BJ (cell line): ENCODE measurements around the gene DGAT2. TPM values are rescaled to one million over a fixed set of nuclear protein-coding genes. Genes with fewer than 3 reads are reported as not detected.

Experiments
- CTCF ChIA-PET: fragments of 350-600 bp; formaldehyde crosslinking; extraction: SDS; loops from one replicate; lab custom pipeline; 2021; ENCODE audit warnings: antibody characterized with exemption, inconsistent platforms; lab: Yijun Ruan, JAX
- POLR2A ChIA-PET: fragments of 300-600 bp; sonication (Branson Sonifier 250); formaldehyde crosslinking; extraction: SDS; loops from one replicate; lab custom pipeline; 2021; ENCODE audit warnings: antibody characterized with exemption; lab: Charles Lee
- DNase-seq: peaks from one replicate; pipeline ENCODE4 v3.0.0-alpha.2; 2011; ENCODE audit warnings: low read depth
- H3K27me3 ChIP-seq: 2 replicates; pipeline ENCODE4 v1.6.0; 2011; ENCODE audit warnings: low read length; ENCODE audit not compliant: control insufficient read depth, insufficient read depth
- H3K36me3 ChIP-seq: 2 replicates; pipeline ENCODE4 v1.5.1; 2011; ENCODE audit warnings: low read length; ENCODE audit not compliant: control insufficient read depth, insufficient read depth
- H3K4me3 ChIP-seq: 2 replicates; pipeline ENCODE4 v1.5.1; 2011; ENCODE audit warnings: low read depth, mild to moderate bottlenecking, control low read depth, low read length
- polyA plus RNA-seq: library from polyadenylated mRNA; depleted of rRNA; stranded (reverse); fragments of >200 nt; gene quantifications from 2 replicates; pipeline ENCODE4 v1.2.3, GENCODE V29; 2011
- TF ChIP-seq, protein P1 (sequence below): IDR thresholded peaks from 2 replicates; pipeline ENCODE4 v1.5.1; 2011; ENCODE audit warnings: low read depth, mild to moderate bottlenecking, control low read depth, inconsistent platforms, low read length, moderate library complexity; ENCODE audit not compliant: insufficient read depth

The DGAT2 gene
- polyA plus RNA-seq, 1 experiment, result 2.6 TPM

DNA sequence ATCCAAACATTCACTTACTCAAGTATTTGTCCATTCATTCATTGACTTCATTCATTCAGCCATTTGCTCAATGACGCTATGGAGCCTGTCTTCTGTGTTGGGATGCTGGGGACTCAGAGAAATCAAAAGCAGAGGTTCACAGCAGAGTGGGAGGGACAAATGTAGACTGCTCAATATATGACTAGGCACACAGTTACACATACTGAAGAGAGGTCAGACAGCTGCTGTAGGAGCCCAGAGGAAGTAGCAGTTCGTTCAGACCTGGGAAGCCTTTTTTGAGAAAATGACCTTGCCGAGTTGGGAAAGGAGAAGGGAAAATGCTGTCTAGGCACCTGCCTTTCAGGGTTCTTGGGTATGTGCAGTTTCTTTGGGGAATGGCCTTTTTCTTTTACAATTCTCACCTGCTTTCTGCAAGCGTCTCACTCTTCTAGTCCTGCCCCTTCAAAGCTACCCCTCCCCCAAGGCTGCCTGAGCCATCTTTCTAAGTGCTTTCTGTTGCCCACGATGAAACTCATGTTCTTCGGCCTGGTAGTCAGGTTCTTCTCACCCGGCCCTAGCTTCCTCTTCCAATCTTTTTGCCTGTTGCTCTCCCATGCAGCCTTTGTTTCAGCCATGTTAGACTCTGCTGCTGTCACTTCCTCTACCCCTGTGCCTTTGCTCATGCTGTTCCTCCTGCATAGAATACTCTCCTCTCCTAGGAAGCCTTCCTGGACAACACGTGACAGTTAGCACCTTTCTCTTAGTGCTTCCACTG, 42.2 kb downstream of the DGAT2 start:
- CTCF ChIA-PET, result interaction anchor here (0.7 to 6.0 kb wide), 4 partner anchors 8 to 508 kb away, joined by 3 to 45 read pairs (median 10); no protein-coding TSS in a partner anchor
- no peaks in the 10 kb centered on the region; the same call in 1 of the 2 replicates for H3K27me3 ChIP-seq
- TF ChIP-seq, protein P1, sequence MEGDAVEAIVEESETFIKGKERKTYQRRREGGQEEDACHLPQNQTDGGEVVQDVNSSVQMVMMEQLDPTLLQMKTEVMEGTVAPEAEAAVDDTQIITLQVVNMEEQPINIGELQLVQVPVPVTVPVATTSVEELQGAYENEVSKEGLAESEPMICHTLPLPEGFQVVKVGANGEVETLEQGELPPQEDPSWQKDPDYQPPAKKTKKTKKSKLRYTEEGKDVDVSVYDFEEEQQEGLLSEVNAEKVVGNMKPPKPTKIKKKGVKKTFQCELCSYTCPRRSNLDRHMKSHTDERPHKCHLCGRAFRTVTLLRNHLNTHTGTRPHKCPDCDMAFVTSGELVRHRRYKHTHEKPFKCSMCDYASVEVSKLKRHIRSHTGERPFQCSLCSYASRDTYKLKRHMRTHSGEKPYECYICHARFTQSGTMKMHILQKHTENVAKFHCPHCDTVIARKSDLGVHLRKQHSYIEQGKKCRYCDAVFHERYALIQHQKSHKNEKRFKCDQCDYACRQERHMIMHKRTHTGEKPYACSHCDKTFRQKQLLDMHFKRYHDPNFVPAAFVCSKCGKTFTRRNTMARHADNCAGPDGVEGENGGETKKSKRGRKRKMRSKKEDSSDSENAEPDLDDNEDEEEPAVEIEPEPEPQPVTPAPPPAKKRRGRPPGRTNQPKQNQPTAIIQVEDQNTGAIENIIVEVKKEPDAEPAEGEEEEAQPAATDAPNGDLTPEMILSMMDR, result no peak
- H3K4me3 ChIP-seq, result no peak overlapping the region
- no peaks in the 10 kb centered on the region for H3K36me3 ChIP-seq
- POLR2A ChIA-PET, result no interaction called here
- no peak for DNase-seq

- ChIA-PET CTCF (interaction anchor here (1.4 to 6.0 kb wide), 3 partner anchors 9 to 508 kb away, joined by 4 to 45 read pairs (median 16); no protein-coding TSS in a partner anchor), POLR2A (no interaction called here)
- no peaks in the 10 kb centered on the region for H3K36me3 ChIP-seq
- TF ChIP-seq, protein P1, result no peak
- H3K4me3 ChIP-seq, result no peak overlapping the region
- no peaks in the 10 kb centered on the region; the same call in 1 of the 2 replicates for H3K27me3 ChIP-seq
- no peak for DNase-seq
Observed at GRCh38 chr11:75811485-75811884, 42.9 kb downstream of the DGAT2 start.

DNA sequence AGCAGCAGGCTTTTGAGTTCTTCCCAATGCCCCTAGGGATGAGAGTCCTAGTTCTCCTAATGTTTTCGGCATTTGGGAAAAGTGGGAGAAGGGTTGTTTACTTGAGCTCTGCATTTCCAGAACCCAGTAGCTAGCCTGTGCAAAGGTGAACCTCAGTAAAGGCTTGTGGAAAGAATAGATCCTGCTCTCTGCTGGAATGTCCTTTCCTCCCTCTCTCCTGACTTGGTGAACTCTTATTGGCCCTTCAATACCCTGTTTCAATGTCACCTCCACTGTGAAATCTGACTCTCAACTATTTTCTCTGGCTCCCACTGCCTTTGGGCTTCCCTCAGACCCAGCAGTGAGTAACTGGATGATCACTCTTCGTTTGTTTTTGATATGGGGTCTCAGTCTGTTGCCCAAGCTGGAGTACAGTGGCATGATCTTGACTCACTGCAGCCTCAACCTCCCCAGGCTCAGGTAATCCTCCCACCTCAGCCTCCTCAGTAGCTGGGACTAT, 44.0 kb downstream of the DGAT2 start:
- H3K27me3 ChIP-seq, result no peaks in the 10 kb centered on the region; the same call in 1 of the 2 replicates
- ChIA-PET POLR2A (no interaction called here), CTCF (interaction anchor here (1.0 to 6.0 kb wide), 3 partner anchors 10 to 55 kb away, joined by 4 to 45 read pairs (median 16); no protein-coding TSS in a partner anchor)
- H3K4me3 ChIP-seq, result no peak overlapping the region
- no peak for DNase-seq
- H3K36me3 ChIP-seq, result no peaks in the 10 kb centered on the region
- TF ChIP-seq, protein P1, result no peak

DNA sequence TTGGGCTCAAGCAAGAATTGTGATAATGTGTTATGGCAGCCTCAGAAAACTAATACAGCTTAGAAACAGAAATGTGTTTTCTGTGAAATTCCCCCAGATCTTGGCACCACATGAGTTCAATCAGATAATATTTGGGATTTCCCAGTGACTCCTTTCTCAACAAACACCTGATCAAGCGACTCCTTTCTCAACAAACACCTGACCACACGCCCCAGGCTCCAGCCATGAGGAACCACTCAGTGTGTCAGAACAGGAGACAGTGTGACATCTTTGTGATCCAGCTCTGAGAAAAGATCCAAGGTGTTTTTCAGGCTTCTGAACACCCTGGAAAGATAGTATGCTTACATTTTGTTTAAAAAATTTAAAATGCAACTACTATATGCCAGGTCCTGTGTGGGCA, 44.5 kb downstream of the DGAT2 start:
- no peak for DNase-seq
- ChIA-PET POLR2A (no interaction called here), CTCF (interaction anchor here (1.0 to 6.0 kb wide), 4 partner anchors 11 to 54 kb away, joined by 4 to 45 read pairs (median 10); no protein-coding TSS in a partner anchor)

More for the DNA sequence above, 44.5 kb downstream of the DGAT2 start:
- Histone ChIP-seq H3K4me3 (no peak overlapping the region), H3K36me3 (no peaks in the 10 kb centered on the region), H3K27me3 (no peaks in the 10 kb centered on the region; the same call in 1 of the 2 replicates)
- TF ChIP-seq, protein P1, result no peak
